Measurements from ENCODE around the gene CISH.

DNA sequence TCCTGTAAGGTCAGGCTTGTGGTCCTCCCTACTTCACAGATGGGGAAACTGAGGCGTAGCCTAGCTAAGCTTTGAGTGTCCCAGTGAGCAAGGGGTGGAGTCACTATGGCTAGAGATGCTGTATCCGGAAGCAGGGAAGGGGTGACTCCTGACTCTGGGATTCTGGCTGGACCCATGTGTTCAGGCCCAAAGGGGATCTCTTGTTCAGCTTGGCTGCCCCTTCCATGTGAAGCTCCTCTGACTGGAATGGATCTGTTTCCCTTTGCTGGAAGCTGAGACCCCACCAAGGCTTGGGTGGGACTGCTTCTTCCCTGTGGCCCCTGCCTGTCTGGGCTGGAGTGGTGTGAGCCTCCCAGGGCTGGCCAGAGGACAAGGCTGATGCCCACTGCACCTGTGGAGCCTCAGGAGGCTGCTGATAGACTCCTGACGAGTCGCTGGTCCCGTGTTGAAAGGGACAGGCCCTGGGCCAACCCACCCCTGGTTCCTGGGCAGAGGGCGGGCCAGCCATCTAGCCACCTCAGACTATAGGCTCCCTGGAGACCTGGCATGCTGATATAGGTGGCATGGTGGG lies 6.4 kb upstream of the CISH start:
- no peak for TF ChIP-seq POLR2A (IDR thresholded peaks at IDR 0.05)
- no peak for TF ChIP-seq CTCF (IDR thresholded peaks at IDR 0.05)
